ENCODE results near the gene CYB5D1. TPM values are rescaled to one million over a fixed set of nuclear protein-coding genes. Genes with fewer than 3 reads are reported as not detected.

Gene CYB5D1
- total and polyA plus RNA-seq, 2 of the 8 experiments (the other 6 are each of a cell fraction or from before 2014, with no cell fraction given) = 11.0 to 18.0 TPM

DNA sequence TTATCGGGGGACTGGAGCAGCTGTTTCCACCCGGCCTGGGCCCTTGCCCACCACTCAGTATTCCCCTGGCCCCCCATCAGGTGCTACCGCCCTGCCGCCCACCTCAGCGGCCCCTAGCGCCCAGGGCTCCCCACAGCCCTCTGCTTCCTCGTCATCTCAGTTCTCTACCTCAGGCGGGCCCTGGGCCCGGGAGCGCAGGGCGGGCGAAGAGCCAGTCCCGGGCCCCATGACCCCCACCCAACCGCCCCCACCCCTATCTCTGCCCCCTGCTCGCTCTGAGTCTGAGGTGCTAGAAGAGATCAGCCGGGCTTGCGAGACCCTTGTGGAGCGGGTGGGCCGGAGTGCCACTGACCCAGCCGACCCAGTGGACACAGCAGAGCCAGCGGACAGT is 9.1 kb upstream of the CYB5D1 start (continued):
- no peak for TF ChIP-seq ATF2 (IDR thresholded peaks at IDR 0.05; ENCODE audit: low read length)
- no peak for TF ChIP-seq EGR1 (IDR thresholded peaks at IDR 0.05; ENCODE audit: borderline replicate concordance, low read depth, low read length)
- TF ChIP-seq SRF (IDR thresholded peaks at IDR 0.05; ENCODE audit: low read depth, low read length) = no peak
- TF ChIP-seq POLR2AphosphoS5 (IDR thresholded peaks at IDR 0.05; ENCODE audit: low read depth, low read length) = no peak
- no peak for TF ChIP-seq CHD7 (IDR thresholded peaks at IDR 0.05; ENCODE audit: insufficient replicate concordance, low read length)
- no peak for TF ChIP-seq GABPA (IDR thresholded peaks at IDR 0.05; ENCODE audit: borderline replicate concordance, insufficient read depth, low read length)
- TF ChIP-seq TBP (IDR thresholded peaks at IDR 0.05; ENCODE audit: low read depth, low read length) = no peak
- no peak for TF ChIP-seq GTF2F1 (IDR thresholded peaks at IDR 0.05; ENCODE audit: borderline replicate concordance, low read depth, low read length)
- TF ChIP-seq POLR2A (IDR thresholded peaks at IDR 0.05; ENCODE audit: control extremely low read depth in 1 of 2, low read depth in 2 of 2, low read length in 2 of 2) = no peak

All from H1 (cell line).